ENCODE data around the gene FGD3.

Gene FGD3

GRCh38 chr9:93054758-93055704 is 107.7 kb downstream of the FGD3 start:
- no peak for DNase-seq

- DNase-seq: no peak
Observed at GRCh38 chr9:93057042-93057702, 109.8 kb downstream of the FGD3 start.

GRCh38 chr9:93057703-93058354 is 110.5 kb downstream of the FGD3 start:
- DNase-seq: peak in 1 of 5 experiments; percentile 19

- peak; percentile 49 to 78 (median 56) for DNase-seq
Observed at GRCh38 chr9:93058355-93059010, 111.2 kb downstream of the FGD3 start, which contains the start of gene SUSD3. Gene SUSD3, plus strand, starts transcription at chr9:93058701. Its CDS starts 42 bp downstream, at chr9:93058743.

GRCh38 chr9:93059011-93059714 is 111.8 kb downstream of the FGD3 start:
- DNase-seq: peak in 2 of 5 experiments; percentile 16 to 46

GRCh38 chr9:93059715-93060578 is 112.6 kb downstream of the FGD3 start:
- DNase-seq: no peak

- DNase-seq: peak in 1 of 5 experiments; percentile 66
Observed at GRCh38 chr9:93060746-93061259, 113.5 kb downstream of the FGD3 start.

GRCh38 chr9:93061260-93061751 is 114.0 kb downstream of the FGD3 start:
- DNase-seq: no peak

GRCh38 chr9:93061791-93062763 is 114.8 kb downstream of the FGD3 start:
- peak in 1 of 5 experiments; percentile 50 for DNase-seq

- peak; percentile 33 to 99 (median 72) for DNase-seq
Observed at GRCh38 chr9:93064392-93065134, 117.2 kb downstream of the FGD3 start.

- no peak for DNase-seq
Observed at GRCh38 chr9:93065135-93065720, 117.9 kb downstream of the FGD3 start.

- no peak for DNase-seq
Observed at GRCh38 chr9:93066978-93067603, 119.8 kb downstream of the FGD3 start.

GRCh38 chr9:93068956-93069355 is 121.6 kb downstream of the FGD3 start:
- no peak for DNase-seq

- DNase-seq: no peak
Observed at GRCh38 chr9:93071464-93071863, 124.1 kb downstream of the FGD3 start.

GRCh38 chr9:93072383-93072795 is 125.1 kb downstream of the FGD3 start:
- DNase-seq: no peak

GRCh38 chr9:93076101-93076791 is 128.9 kb downstream of the FGD3 start:
- DNase-seq: no peak

- no peak for DNase-seq
Observed at GRCh38 chr9:93076792-93077128, 129.4 kb downstream of the FGD3 start.

All from T-helper 2 cell (primary cell).